GM21786 (cell line): ENCODE results near the gene CAMTA1.
"Not testable (repeated sequence)": the region's sequence is repeated elsewhere in the genome, so short reads cannot be mapped to it uniquely, and the experiment has no call there.

Source experiments
- ATAC-seq: cut with Tn5 transposase; IDR thresholded peaks from one replicate; pipeline ENCODE4 v1.9.1; 2021; ENCODE audit not compliant: unreplicated experiment

CAMTA1 gene

DNA sequence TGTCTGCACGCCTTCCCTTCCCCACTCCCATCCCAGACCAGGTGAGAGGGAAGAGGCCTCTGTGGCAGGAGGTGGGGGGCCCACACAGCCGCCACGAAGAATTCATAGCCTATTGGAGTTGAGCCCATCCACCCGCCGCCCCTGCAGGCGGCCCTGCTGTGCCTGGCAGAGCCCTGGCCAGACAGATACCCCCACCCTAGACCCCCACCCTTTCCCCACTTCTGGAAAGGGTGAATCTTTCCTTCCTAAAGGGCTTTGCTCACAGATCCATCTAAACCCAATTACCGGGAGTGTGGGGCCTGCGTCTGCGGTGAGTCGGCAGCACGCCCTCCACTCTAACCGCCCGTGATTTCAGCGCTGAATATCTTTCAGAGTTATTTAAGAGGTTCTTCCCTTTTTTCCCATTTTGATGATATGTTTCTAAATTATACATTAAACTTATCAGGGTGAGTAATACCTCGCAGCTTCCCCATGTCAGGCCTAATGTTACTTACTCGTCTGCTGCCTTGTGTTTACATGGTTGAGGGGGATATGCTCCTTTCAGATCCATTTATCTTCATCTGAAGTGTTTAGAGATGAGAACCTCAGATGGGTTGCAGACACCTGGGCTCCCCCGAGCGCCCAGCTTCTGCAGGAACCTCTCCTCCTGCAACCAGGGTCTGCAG lies 802.0 kb downstream of the CAMTA1 start:
- ATAC-seq, result no peak

DNA sequence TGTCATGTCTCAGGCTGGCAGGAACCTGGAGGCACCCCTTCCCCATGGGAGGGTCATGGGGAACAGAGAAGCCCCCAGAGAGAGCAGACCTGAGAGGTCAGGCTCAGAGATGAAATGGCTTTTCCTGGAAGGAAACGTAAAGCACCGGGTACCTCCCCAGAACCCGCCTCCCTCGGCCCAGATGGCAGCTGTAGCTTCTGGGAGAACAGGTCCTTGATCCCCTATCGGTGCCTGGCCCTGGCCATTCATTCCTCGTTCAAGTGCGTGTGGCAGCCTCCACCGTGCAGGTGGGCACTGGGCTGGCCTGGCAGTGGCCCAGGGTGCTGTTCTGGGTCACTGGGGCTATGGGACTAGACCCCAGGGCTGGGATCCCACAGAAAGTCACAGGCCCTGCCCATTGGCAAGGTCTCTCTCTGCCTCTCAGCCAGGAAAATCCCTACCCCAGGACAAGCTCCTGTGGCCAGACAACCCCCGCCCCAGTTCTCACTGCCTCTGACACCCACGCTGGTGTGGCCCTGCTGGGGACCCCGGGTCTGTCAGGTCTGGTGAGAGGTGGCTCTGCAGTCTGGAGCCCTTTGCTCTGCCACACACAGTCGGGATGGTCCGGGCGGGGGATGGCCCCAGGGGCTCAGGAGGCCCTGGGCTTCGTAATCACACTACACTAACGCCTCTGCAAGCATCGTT lies 802.7 kb downstream of the CAMTA1 start:
- no peak for ATAC-seq

DNA sequence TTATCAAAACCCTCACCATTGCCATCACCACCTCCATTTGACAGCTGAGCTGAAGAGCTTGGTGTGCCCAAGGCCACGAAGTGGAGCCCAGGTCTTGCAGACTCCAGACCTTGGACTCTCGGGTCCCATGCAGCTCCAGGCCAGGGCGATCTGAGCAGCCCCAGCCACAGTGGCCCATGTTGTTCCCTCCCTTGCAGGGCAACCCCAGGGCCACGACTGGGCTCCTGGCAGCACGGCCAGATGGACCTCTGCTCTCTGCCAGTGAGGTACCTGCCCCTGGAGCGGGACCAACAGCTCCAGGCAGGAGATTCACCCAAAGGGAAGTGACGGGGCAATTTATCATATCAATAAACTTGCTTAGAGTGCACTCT lies 803.2 kb downstream of the CAMTA1 start:
- no peak for ATAC-seq

DNA sequence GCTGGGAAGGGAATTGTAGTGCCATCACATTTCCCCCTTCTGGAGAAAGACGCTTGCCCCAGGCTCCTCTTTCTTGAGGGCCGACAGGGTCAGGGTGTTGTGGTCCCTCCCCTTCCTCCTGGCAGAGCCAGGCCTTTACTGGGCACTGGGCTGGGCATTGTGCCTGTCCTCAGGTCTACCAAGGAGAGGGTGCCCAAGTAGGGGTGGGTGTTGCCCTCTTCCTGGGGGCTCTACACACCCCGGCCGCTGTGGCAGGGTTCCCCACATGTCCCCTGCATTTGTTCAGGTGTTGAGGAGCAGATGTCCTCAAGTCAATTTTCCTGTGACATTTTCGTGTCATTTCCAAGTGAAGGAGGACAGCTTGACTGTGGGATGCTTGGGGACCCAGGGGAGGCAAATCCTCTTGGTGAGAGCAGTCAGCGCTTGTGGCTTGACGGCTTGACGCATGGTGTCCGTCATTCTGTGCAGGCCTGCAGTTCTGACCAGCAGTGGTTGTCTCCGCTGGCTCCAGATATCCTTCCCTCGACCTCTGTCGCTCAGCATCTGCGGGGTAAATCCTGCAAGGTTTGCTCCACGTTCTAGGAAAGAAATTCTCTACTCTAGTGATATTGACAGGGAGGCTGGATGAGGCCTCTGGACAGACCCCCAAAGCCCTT lies 804.0 kb downstream of the CAMTA1 start:
- ATAC-seq, result no peak

DNA sequence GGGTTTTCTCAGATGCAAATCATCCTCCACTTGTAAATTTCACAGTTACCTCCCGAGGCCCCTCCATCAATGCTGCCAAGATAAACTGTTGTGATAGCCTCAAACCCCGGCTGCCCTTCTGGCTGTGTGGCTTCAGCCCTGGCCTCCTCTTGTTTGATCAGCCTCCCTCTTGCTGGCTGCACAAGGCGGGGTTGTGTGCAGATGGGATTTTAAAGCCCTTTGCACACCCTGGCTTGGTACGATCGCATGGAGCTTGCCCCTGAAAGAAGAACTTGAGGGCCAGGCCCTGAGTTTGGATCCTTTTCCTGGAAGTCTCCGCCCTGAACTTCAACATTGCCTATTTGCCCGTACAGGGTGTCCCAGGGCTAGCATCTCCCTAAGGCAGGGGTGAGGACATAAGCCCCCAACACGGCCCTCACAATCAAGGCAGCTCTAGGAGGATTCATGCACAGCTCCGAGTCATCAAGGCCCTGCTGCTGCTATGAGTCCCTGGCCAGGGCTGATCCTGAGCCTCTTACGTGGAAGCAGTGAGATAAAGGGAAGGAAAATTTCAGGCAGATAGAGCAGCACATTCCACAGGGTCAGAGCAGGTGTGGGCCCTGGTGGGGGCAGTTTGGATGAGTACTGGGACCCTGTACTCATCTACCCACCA lies 804.6 kb downstream of the CAMTA1 start:
- no peak for ATAC-seq

DNA sequence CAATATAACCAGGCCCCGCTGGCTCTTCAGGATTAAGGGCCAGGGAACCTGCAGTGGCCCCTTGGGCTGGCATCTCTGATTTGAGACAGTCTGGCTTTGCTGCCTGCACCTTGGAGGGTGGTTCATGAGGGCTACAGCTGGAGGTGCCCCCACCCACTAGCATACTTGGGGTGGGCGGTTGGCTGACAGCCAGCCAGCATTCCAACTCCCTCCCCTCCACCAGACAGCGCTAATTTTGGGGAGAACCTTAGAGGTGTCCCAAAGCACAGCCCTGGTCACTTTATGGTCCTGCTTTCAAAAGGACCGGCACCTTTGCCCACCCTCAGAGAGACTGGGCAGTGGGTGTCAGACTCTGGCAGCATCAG lies 805.2 kb downstream of the CAMTA1 start:
- ATAC-seq, result no peak

DNA sequence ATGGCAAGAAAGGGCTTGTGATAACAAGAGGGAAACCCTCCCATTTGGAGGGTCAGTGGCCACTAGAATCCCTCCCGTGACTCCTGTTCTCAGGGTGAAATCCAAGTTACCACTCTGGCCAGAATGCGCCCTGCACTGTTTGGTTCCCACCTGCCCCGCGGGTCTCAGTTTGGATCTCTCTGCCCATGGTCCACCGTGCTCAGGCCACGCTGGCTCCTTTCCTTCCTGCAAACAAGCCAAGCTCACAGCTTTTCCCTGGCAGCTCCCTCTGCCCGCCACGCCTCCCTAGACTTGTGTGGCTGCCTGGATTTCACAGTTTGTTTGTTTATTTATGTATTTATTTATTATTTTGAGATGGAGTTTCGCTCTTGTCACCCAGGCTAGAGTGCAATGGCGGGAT lies 806.3 kb downstream of the CAMTA1 start:
- ATAC-seq, result no peak

DNA sequence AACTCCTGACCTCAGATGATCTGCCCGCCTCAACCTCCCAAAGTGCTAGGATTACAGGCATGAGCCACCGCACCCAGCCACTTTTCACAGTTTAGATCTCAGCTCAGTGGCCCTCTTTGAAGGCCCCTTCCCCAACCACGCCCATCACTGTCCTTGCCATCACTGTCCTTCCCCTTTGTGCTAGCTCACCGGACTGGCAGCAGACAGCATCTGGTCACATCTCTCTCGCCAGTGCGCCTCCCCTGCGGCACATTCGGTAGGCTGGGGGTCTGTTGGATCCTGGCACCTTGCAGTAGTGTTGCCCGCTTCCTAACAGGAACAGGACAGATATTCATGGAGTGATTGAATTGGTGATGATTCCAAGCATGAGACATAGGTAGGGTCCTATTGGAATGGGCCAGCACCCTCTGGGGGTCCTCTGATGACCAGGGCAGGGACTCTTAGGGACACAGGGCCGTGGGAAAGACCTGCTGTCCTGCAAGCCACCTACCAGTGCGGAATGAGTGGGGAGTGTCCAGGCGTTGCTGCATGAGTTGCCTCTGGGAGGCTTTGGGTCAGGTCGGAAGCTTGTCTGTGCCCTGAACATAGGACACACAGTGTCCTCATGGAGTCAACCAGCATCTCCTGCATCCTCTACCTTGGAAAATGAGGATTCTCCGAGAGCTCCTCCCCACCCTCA lies 807.0 kb downstream of the CAMTA1 start:
- ATAC-seq, result no peak

DNA sequence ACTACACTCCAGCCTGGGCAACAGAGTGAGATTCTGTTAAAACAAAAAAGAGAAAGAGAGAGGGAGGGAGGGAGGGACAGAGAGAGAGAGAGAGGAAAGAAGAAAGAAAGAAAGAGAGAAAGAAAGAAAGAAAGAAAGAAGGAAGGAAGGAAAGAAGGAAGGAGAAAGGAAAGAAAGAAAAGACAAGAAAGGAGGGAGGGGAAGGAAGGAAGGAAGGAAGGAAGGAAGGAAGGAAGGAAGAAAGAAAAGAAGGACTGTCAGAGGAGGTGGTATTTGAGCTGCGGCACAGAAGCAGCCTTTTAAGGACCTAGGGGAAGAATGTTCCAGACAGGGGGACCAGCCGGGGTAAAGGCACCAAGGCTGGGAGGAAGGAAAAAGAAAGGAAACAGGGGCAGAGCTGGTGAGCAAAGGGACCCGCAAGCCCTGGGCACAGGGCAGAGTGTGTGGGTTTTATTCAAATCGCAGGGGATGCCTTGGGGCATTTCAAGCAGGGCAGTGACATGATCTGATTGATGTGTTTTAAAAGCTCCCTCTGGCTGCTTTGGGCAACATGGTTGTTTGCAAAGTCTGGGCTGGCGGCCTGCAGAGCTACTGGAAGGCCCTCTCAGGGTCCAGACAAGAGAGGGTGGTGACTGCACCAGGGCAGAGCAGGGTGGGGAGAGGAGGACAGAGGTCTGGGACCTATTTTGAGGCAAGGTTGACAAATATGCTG lies 808.9 kb downstream of the CAMTA1 start:
- ATAC-seq, result no peak

DNA sequence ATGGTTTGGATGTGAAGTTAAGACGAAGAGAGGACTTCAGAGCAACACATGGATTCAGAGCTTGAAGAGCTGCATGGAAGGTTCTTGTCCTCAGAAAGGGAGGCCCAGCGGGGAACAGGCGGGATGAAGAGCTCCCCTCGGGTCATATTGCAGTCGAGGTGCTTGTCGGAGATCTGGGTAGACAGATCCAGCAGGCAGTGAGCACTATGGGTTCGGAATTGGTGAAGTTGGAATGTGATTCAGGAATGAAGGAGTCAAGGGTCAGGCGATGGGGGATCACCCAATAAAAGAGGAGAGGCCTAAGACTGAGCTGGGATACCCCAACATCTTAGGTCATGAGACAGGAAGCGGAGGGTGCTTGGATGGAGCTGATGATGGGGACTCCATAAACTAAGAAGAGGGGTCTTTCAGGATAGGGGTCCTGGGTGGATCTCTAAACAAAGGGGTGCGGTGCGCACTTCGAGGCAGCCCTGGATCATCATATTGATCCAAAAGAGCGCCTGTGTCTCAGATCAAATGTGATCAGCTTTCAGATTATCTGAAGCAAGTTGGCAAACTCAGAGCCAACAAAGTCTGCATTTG lies 809.6 kb downstream of the CAMTA1 start:
- ATAC-seq, result no peak

DNA sequence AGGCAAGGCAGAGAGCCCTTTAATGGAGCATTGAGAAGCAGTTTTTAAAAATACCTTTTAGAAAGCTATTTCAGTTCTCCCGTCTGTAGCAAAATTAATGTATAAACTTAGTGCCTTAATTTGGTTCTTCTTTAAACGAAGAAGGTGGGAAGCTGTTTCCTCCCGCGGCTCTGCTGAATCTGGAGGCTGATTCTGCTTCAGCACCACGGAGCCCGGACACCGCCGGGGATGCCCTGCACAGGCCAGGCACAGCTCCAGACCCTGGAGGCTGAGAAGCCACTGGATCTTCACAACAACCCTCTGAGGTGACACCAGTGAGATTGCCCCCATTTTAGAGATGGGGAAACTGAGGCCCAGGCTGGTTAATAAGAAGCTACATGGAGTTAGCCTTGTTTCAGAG lies 810.1 kb downstream of the CAMTA1 start:
- ATAC-seq, result no peak

DNA sequence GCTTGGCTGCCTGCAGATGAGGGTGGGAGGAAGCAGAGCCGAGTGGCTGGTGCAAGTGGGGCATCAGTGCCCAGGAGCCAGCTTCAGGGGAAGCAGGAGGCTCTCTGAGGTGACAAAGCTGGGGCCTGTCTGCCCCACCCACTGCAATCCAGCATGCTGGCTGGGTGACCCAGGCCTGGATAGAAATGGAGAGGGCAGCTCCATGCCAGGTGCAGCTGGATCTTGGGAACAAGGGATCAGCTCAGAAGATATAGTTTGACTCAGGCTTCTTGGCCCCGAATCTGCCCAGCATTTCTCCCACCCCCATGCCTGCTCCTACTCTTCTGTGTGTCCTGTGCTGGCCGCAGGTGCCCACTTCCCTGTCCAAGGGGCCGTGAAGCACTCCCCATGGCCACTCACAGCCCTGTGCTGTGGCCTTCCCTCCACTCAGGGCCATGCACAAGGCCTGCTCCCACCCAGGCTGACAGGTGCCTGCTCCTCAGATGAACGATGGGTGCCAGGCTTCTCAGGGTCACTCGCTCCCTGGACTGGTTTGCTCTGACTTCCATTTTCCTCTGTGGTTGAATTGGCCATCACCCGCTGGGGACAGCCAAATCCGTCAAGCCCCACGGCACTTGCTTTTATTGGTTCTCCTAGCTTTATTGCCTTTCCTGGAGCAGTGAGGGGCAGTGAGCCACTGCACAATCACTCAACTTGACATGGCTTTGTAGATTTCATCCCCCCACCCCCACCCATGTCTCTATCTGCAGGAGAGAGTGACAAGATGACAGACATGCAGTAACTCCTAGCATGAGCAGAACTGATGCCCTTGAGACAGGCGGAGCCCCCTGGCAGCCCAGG lies 811.1 kb downstream of the CAMTA1 start:
- no peak for ATAC-seq

DNA sequence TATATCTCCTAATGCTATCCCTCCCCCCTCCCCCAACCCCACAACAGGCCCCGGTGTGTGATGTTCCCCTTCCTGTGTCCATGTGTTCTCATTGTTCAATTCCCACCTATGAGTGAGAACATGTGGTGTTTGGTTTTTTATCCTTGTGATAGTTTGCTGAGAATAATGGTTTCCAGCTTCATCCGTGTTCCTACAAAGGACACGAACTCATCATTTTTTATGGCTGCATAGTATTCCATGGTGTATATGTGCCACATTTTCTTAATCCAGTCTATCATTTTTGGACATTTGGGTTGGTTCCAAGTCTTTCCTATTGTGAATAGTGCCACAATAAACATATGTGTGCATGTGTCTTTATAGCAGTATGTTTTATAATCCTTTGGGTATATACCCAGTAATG lies 812.8 kb downstream of the CAMTA1 start:
- ATAC-seq, result not testable (repeated sequence)

DNA sequence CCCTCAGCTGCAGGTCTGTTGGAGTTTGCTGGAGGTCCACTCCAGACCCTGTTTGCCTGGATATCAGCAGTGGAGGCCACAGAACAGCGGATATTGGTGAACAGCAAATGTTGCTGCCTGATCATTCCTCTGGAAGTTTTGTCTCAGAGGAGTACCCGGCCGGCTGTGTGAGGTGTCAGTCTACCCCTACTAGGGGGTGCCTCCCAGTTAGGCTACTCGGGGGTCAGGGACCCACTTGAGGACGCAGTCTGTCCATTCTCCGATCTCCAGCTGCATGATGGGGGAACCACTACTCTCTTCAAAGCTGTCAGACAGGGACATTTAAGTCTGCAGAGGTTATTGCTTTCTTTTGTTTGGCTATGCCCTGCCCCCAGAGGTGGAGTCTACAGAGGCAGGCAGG lies 819.7 kb downstream of the CAMTA1 start:
- ATAC-seq, result not testable (repeated sequence)

DNA sequence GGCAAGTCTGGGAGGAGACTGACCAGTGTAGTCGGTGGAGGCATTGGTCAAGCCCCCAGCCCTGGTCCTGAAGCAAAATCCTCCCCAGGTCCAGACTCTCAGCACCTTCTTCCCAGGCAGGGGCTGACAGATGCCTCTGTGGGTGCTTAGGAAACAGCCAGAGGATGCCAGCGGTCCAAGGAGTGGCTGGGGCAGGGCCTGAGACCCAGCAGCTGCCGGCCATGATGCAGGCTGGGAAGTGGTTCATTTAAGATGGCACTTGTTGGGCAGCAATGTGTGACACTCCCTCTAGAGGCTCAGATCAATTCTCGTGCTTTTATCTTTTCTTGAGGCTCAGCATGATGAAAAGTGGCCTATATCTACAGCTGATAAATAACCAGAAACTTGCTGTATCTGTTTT lies 820.8 kb downstream of the CAMTA1 start:
- no peak for ATAC-seq

DNA sequence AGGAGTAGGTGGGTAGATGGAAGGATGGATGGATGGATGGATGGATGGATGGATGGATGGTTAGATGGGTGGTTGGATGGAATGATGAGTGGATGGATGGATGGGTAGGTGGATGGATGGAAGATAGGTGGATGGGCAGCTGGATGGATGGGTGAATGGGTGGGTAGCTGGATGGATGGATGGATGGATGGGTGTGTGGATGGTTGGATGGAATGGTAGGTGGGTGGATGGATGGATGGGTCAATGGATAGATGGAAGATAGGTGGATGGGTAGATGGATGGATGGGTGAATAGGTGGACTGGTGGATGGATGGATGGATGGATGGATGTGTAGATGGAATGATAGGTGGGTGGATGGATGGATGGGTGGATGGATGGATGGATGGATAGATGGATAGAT lies 821.8 kb downstream of the CAMTA1 start:
- no peak for ATAC-seq

DNA sequence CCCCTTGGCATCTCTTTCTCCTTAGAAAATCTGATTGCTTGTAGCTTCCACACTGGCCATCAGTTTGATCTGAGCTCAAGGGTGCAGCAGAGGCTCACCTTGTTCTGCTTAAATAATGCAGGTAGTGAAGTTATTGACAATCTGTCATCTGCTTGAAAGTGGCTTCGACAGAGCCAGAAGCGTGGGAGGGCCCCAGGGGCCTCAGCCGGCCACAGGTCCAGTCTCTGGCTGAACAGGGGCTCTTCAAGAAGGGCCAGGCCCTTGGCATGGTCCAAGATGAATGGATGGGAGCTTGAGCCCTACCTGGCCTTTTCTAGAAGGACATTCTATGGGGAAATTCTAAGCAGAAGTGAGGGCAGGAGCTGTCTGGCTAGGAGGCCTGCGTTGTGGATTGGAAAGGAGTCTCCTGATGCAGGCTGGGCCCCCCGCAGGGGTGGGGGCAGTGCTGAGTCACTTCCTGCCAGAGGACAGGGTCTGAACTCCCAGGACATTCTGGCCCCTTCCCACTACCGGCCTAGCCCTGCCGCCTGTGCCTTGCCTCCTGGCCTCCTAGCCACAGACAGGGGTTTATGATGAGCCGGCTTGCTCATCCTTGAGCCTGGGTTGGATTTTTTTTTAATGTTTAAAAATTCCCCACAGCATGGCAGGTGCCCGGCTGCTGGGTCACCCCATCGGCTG lies 823.5 kb downstream of the CAMTA1 start:
- no peak for ATAC-seq

DNA sequence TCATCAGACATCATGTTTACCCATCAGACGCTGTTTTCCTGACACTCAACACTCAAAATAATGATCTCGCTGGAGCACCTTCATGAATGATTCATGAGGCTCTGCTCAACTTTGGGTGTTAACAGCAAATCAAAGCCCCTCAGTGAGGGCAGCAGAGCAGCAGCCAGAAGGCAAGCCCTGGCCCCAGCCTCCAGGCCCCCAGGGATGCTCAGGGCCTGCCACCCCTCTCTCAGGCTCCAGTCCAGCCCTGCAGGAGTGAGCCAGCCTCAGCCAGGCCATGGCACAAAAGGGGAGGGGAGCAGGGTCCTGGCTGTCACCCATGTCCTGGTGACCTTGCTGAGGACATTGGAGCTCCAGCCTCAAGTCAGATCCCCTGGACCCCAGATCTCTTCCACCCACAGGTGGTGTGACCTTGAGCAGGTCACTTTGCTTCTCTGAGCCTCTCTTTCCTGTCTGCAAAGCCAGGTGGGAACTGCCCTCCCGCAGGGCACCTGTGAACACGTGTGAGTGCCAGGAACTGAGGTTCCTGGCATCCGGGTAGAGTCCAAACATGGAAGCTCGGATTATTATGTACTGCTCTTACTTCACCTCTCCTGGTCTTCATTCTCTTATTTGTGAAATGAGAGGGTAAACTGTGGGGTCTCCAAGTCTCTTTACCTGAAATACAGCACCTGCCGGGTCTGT lies 824.2 kb downstream of the CAMTA1 start:
- no peak for ATAC-seq
